8988T (cell line): ENCODE data around the gene DKC1.
"Not testable (repeated sequence)": the region's sequence is repeated elsewhere in the genome, so short reads cannot be mapped to it uniquely, and the experiment has no call there.

Experiments used
- DNase-seq: peaks from one replicate; pipeline ENCODE4 v3.0.0; 2011

The DKC1 gene

GRCh38 chrX:154822029-154822428 lies 59.4 kb downstream of the DKC1 start:
- no peak for DNase-seq

- DNase-seq: no peak
Observed at GRCh38 chrX:154824638-154825037, 62.0 kb downstream of the DKC1 start.

GRCh38 chrX:154825586-154825985 lies 62.9 kb downstream of the DKC1 start:
- DNase-seq: not testable (repeated sequence)
